ENCODE results near the gene DCDC1.

The DCDC1 gene

GRCh38 chr11:31369348-31370329 lies at the start of gene DCDC1, which contains the start of gene DNAJC24:
DCDC1 (minus strand) TSS chr11:31369739; CDS start chr11:31328280, 41,459 bp downstream.
DNAJC24 (plus strand) TSS chr11:31369860; CDS start chr11:31370749, 889 bp downstream.
- DNase-seq (ENCODE audit: low read depth in 2 of 2): peak; percentile 88 to 89

- DNase-seq (ENCODE audit: low read depth in 2 of 2): no peak
Observed at GRCh38 chr11:31419138-31419537, 49.6 kb upstream of the DCDC1 start.

DNA sequence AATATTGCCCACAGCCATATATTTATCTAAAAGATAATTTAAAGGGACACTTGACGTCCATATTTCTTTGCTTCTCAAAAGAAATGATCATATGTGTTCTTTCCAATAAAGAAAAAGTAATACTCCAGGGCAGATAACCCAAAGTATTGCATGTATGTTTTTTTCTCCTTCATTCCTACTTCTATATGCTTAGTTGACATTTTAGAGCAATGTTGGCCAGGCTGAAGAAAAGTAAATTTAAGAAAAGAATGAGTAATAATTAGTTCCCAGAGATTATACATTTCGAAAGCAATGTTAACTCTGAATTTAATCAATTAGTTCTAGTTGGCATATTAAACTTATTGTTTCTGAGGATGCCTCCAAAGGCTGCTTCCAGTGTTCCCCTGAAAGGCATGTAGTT lies 48.3 kb upstream of the DCDC1 start:
- DNase-seq (ENCODE audit: low read depth in 2 of 2): no peak

DNA sequence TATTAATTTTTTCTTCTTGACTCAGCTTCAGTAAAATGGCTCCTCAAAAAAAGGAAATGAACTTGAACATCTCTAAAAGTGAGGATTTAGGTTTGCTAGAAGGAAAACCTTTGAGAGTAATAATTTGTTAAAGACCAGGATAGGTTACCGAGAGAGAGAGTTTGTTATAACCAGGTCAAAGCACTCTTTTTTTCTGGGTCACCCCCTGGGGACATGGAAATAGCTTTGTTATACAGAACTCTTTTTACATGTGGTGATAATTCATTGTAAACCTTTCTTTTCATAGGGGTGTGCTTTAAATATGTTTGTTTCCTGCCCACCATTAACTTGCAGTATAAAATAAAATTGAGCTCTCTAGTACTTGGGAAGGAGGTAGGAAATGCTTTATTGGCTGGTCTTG lies 47.8 kb upstream of the DCDC1 start:
- no peak for DNase-seq (ENCODE audit: low read depth in 2 of 2)

DNA sequence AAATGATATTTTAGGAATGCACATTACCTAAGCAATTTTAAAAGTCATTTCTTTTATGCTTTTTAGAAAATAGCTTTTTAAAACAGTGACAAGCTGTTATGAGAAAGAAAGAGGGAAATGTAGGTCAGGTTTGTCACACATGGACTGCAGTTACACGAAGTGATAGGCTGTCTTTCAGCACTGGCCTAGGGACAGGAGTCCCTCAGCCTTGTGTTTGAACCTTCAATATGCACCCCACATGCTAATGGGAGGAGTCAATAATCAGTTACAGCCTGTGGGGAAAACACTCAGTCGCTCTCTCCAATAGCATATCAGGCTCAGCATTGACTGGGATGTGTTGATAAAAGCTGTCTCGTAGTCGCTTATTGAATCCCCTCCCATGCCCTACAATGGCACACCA lies 45.9 kb upstream of the DCDC1 start:
- no peak for DNase-seq (ENCODE audit: low read depth in 2 of 2)

DNA sequence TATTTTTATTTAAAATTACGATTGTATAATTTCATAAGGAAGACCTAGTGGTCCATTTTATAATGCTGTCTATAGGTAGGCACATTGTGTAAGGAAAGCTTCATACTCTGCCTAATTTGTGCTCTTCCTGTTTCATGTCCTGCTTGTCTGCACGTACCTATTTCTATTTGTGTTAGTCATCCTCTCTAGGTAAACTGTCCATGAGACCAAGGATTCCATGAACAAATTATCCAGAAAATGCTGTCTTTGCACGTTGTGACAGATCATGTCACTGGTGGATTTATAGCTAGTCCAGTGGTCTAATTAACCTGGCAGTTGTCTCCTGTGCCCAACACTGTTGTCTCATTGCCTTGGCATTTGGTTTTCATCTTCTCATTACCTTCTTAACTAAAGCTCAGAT lies 44.8 kb upstream of the DCDC1 start:
- no peak for DNase-seq (ENCODE audit: low read depth in 2 of 2)

DNA sequence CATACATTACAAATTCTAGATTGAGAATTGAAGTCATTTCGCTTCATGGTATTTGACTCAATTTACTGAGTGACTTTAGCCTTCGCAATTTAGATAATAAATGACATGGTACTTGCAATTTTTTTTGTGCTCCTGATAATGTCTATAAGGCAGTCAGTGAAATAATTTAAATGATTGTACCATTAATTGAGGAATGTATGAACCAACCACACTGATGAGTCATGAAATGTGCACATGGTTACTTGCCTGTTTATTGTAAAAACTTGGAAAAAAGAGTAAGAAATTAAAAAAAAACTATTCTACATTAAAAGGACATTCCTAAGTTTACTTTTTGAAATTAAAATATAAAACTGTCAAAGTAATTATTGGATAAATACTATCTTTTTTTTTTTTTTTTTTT lies 43.4 kb upstream of the DCDC1 start:
- DNase-seq (ENCODE audit: low read depth in 2 of 2): no peak

GRCh38 chr11:31408201-31408600 lies 38.7 kb upstream of the DCDC1 start:
- DNase-seq (ENCODE audit: low read depth in 2 of 2): no peak

DNA sequence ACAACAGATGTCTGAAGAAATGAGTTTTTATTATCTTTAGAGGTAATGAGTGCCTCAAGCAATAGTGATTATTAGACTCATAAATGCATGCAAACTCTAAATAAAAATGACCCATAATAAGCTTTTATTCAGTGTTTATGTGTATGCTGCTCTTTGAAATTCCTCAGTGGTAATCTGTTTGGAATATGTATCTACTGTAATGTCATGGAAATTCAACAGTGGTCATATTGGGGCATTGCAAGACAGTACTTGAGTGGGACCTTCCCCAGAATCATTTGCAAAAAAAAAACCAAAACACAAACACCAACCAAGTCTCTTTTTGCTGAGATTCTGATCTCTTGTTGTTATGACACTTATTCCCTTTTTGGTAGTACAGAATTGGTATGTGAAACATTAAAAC lies 35.1 kb upstream of the DCDC1 start:
- DNase-seq (ENCODE audit: low read depth in 2 of 2): no peak

GRCh38 chr11:31397239-31397834 lies 27.8 kb upstream of the DCDC1 start:
- DNase-seq (ENCODE audit: low read depth in 2 of 2): no peak

- no peak for DNase-seq (ENCODE audit: low read depth in 2 of 2)
Observed at GRCh38 chr11:31387379-31387778, 17.8 kb upstream of the DCDC1 start.

DNA sequence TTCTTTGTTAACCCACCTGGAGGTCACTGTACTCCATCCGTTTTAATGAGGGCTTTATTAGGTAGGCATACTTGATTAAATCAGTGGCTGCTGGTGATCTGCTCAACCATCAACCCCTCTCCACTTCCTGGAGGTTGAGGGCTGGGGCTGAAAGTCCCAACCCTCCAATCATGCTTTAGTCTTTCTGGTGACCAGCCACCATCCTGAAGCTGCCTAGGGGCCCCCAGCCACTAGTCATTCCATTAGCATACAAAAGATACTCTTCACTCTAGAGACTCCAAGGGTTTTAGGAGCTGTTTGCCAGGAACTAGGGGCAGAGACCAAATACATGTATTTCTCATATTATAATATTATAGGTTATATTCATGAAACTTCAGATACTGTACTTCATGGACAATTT lies 13.6 kb upstream of the DCDC1 start:
- DNase-seq (ENCODE audit: low read depth in 2 of 2): no peak

- DNase-seq (ENCODE audit: low read depth in 2 of 2): no peak
Observed at GRCh38 chr11:31375879-31376278, 6.3 kb upstream of the DCDC1 start.

GRCh38 chr11:31366795-31367194 lies 2.7 kb downstream of the DCDC1 start:
- no peak for DNase-seq (ENCODE audit: low read depth in 2 of 2)

DNA sequence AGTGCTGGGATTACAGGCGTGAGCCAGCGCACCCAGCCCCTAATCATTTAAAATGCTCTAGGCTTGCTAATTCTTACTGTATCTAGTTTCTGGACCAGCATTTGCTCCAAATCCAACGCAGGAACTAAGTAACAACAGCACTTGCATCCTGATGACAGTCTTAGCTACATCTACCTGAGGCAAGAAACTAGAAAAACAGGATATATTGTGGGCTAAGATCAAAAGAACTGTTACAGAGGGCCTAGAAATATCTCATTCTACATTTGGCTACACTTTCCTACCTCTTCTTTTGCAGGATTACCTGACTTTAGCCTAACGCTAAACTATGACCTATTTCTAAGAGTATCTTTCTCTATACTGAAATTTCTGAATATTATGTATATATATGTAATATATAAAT lies 7.8 kb downstream of the DCDC1 start:
- no peak for DNase-seq (ENCODE audit: low read depth in 2 of 2)

DNA sequence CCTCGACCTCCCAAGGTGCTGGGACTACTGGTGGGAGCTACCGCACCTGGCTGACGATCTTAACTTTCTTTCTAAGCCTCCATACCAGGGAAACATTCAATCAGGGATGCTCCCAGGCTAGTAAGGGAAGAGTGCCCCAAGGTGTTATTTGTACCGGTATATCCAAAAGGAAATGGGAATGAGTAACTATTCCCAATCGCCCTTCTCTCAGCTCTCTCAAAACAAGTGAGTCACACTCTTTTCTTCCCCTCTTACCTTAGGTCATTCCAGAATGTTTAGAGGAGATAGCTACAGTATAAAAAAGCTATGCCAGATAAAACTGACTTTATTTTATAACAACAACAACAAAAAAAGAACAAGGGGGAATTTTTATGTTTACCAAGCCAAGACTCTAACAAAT lies 13.7 kb downstream of the DCDC1 start:
- no peak for DNase-seq (ENCODE audit: low read depth in 2 of 2)

DNA sequence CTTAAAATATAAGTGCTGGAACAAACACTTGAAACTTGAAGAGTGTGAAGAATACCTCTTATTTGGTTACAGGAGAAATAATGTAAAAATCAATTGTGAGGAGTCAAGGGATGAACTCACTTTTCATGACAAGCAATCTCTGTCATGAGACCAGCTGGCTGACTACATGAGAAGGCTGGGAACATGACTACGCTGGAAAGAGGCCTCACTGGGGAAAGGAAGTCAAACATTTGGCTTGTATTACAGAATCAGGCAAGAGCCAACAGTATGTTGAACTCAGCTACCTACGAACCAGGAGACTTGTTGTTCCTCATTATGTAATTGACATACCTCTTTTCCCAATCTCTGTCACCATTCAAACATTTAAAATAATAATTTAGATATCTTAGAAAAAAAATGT lies 14.4 kb downstream of the DCDC1 start:
- DNase-seq (ENCODE audit: low read depth in 2 of 2): no peak

GRCh38 chr11:31351168-31351567 lies 18.4 kb downstream of the DCDC1 start:
- DNase-seq (ENCODE audit: low read depth in 2 of 2): no peak

DNA sequence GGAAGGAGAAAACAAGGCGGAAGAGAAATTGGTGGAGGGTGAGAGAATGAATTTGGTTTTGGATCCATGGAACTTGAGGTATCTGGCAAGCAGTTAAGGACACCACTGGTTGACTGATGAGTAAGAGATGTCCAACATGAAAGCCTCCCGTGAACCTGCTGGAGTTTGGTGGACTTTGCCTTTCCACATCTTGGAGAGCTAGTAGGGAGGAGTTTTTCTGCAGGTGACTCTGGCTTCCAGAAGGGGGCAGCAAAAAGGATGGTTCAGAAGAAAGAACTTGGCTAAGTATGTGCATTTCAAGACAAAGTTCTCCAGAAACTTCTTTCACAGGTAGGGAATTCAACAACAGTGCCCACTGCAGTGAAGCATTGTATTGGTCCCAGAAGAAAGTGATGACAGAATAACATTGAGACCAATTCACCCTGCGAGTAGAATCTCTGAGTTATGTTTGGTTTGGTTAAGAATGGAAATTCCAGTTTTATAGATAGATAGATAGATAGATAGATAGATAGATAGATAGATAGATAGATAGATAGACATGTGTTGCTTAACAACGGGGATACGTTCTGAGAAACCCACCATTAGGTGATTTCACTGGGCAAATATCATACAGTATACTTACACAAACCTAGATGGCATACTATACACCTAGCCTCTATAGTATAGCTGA lies 28.5 kb downstream of the DCDC1 start:
- DNase-seq (ENCODE audit: low read depth in 2 of 2): no peak

- DNase-seq (ENCODE audit: low read depth in 2 of 2): no peak
Observed at GRCh38 chr11:31337806-31338205, 31.7 kb downstream of the DCDC1 start.

DNA sequence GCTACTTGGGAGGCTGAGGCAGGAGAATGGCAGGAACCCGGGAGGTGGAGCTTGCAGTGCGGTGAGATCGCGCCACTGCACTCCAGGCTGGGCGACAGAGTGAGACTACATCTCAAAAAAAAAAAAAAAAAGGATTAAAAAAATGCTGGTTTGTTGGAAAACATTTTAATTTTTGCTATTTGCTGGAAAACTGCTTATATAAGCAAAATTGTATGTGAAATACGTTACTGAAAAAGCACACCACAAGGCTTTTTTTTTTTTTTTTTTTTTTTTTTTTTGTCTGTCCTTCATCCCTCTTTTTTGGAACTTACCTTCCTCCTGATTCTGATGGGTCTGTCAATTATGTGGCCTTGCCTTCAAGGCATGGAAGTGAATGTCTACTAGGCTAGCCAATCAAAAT lies 40.8 kb downstream of the DCDC1 start:
- no peak for DNase-seq (ENCODE audit: low read depth in 2 of 2)

GRCh38 chr11:31327417-31327816 lies 42.1 kb downstream of the DCDC1 start:
- no peak for DNase-seq (ENCODE audit: low read depth in 2 of 2)

Measured in stimulated activated CD8-positive, alpha-beta memory T cell treated with anti-CD3 and anti-CD28 coated beads, Interleukin-2, amount 100 ng/mL, for 1 hour (primary cell).